Osteocyte (in vitro differentiated cells): Measurements from ENCODE around the gene PLXND1. TPM values are rescaled to one million over a fixed set of nuclear protein-coding genes. Genes with fewer than 3 reads are reported as not detected.
A peak's percentile ranks its signal among the peaks of the same experiment; 100 is the strongest.

Experiments
- DNase-seq: peaks from one replicate; pipeline ENCODE4 v3.0.0; 2021; ENCODE audit warnings: mixed read lengths; ENCODE audit not compliant: unreplicated experiment; ENCODE audit errors: extremely low spot score
- H3K27ac Mint-ChIP-seq: one replicate; pipeline ENCODE4 v1.8.0; 2021; ENCODE audit warnings: mild to moderate bottlenecking, mixed read lengths; ENCODE audit not compliant: unreplicated experiment
- H3K27me3 Mint-ChIP-seq: one replicate; pipeline ENCODE4 v1.8.0; 2021; ENCODE audit warnings: mixed read lengths; ENCODE audit not compliant: unreplicated experiment
- H3K36me3 Mint-ChIP-seq: one replicate; pipeline ENCODE4 v1.8.0; 2021; ENCODE audit warnings: mixed read lengths; ENCODE audit not compliant: unreplicated experiment
- H3K4me1 Mint-ChIP-seq: one replicate; pipeline ENCODE4 v1.8.0; 2021; ENCODE audit warnings: mixed read lengths; ENCODE audit not compliant: unreplicated experiment
- H3K4me3 Mint-ChIP-seq: one replicate; pipeline ENCODE4 v1.8.0; 2021; ENCODE audit warnings: mild to moderate bottlenecking, moderate library complexity, mixed read lengths; ENCODE audit not compliant: unreplicated experiment
- H3K9me3 Mint-ChIP-seq: one replicate; pipeline ENCODE4 v1.8.0; 2021; ENCODE audit warnings: mixed read lengths; ENCODE audit not compliant: unreplicated experiment
- CTCF ChIP-seq: fragments of 200-600 bp; sonication (generic); IDR thresholded peaks from 2 replicates; pipeline ENCODE4 v1.5.0; 2021; ENCODE audit warnings: antibody characterized with exemption, mild to moderate bottlenecking, moderate library complexity
- total RNA-seq: library from RNA; stranded (reverse); gene quantifications from 2 replicates; pipeline ENCODE4 v1.2.1, GENCODE V29; 2021

PLXND1 gene
- total RNA-seq, 1 donor from 2014 or later, result 358 TPM

DNA sequence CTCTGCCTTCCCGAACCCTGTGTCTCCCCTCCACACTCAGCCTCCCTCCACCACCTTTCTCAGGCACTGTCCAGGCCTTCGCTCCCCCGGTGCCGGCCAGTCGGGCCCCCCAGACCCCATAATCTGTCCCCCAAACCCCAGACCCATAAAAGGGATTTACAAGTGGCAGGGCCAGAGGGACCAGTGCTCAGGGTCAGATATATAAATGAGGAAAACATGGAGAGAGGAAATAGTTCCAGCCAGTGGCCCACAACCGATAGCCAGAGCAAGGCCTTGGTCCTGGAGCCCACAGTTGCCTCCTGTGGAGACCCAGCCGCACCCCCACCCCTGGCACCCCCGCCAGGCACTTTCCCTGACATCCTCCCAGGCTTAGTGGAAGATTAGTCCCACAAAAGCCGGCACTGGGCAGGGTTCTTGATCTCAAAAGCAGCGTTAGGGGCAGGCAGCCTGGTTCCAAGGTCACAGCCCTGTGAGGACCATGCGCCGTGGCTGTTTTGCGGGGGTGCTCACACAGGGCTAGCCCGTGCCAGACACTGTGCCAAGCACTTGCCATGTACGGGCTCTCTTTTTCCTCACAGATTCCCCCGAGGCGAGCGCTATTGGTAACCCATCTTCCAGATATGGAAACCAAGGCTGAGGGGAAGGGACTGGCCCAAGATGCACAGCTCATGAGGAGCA, 1.1 kb upstream of the PLXND1 start:
- no peaks in the 10 kb centered on the region for H3K27me3 Mint-ChIP-seq

DNA sequence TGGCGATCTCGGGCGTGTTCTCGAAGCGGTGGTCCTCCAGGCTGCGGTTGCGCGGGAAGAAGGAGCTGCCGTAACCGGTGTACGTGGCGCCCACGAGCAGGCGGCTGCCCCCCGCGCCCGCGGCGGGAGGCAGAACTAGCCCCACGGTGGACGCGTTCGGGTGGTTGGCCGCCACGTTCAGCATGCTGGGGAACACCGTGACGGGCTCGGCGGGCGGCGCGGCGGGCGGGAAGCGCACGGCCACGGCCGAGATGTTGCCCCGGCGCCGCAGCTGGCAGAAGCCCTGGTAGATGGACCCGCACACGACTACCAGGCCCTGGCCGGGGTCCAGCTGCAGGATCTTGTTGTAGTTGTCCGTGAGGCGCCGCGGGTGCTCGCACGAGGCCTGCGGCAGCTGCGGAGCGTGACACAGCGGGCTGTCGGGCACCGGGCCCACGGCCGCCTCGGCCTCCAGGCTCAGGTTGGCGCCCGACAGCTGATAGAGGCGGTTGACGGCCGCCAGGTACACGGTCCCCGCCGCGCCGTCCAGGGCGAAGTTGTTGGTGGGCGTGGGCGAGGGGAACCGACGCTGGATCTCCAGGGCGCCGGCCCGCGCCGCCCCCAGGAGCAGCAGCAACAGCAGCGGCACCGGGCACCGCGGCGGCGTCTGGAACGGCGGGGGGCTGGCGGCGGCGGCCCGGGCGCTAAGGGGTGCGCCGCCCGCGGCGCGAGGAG, 397 bp downstream of the PLXND1 start:
- H3K27ac Mint-ChIP-seq, result peak overlapping the region; percentile 93

More for the DNA sequence above, 1.1 kb upstream of the PLXND1 start:
- Mint-ChIP-seq H3K4me3 (peak overlapping the region; percentile 85), H3K4me1 (peaks cover 70% of the 10 kb centered on the region), H3K36me3 (no peaks in the 10 kb centered on the region), H3K9me3 (no peaks in the 10 kb centered on the region), H3K27ac (peak overlapping the region; percentile 95)
- no peak for DNase-seq
- no peak for TF ChIP-seq CTCF

GRCh38 chr3:129605203-129605921, 1.1 kb downstream of the PLXND1 start:
- H3K4me1 Mint-ChIP-seq, result peaks cover 73% of the 10 kb centered on the region
- H3K36me3 Mint-ChIP-seq, result no peaks in the 10 kb centered on the region
- no peaks in the 10 kb centered on the region for H3K27me3 Mint-ChIP-seq
- peak overlapping the region; percentile 97 for H3K4me3 Mint-ChIP-seq
- no peaks in the 10 kb centered on the region for H3K9me3 Mint-ChIP-seq
- no peak for DNase-seq
- TF ChIP-seq CTCF, result no peak
- peak overlapping the region; percentile 93 for H3K27ac Mint-ChIP-seq

More for the DNA sequence above, 397 bp downstream of the PLXND1 start:
- DNase-seq, result no peak
- H3K4me3 Mint-ChIP-seq, result peak overlapping the region; percentile 97
- H3K36me3 Mint-ChIP-seq, result no peaks in the 10 kb centered on the region
- H3K9me3 Mint-ChIP-seq, result no peaks in the 10 kb centered on the region
- no peak for TF ChIP-seq CTCF
- H3K4me1 Mint-ChIP-seq, result peaks cover 70% of the 10 kb centered on the region
- H3K27me3 Mint-ChIP-seq, result no peaks in the 10 kb centered on the region

- H3K9me3 Mint-ChIP-seq, result no peaks in the 10 kb centered on the region
- peaks cover 73% of the 10 kb centered on the region for H3K4me1 Mint-ChIP-seq
- peak overlapping the region; percentile 91 for H3K27ac Mint-ChIP-seq
Observed at GRCh38 chr3:129604767-129605166, 1.7 kb downstream of the PLXND1 start.

More at GRCh38 chr3:129604767-129605166, 1.7 kb downstream of the PLXND1 start:
- Mint-ChIP-seq H3K36me3 (no peaks in the 10 kb centered on the region), H3K4me3 (peak overlapping the region; percentile 97), H3K27me3 (no peaks in the 10 kb centered on the region)
- DNase-seq, result no peak
- no peak for TF ChIP-seq CTCF
